Stimulated activated CD8-positive, alpha-beta memory T cell treated with anti-CD3 and anti-CD28 coated beads, Interleukin-12 subunit alpha, Interleukin-12 subunit beta, amount 100 ng/mL, for 24 hours (primary cell): ENCODE data around the gene NDST1.
"Not testable (repeated sequence)": the region's sequence is repeated elsewhere in the genome, so short reads cannot be mapped to it uniquely, and the experiment has no call there.

ENCODE experiments used
- DNase-seq: peaks from one replicate; pipeline ENCODE4 v3.0.0-alpha.2; 2020; ENCODE audit errors: extremely low read depth

Gene NDST1

DNA sequence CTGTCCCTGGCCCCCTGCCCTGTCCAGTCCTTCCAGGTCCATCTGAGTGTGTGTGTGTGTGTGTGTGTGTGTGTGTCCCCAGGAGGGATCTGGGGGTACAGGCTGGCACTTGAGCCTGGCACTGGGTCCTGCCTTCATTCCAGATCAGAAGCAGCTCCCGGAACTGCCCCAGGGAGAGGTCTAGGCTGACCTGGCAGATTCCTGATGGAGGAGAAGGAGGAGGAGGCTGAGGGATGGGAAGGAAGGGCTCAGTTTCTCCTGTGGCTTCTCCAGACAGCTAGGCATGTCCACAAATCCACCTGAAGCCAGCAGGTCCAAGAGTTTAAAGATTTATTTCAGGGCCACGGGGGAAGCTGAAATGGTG, 328 bp downstream of the NDST1 start:
- no peak for DNase-seq

DNA sequence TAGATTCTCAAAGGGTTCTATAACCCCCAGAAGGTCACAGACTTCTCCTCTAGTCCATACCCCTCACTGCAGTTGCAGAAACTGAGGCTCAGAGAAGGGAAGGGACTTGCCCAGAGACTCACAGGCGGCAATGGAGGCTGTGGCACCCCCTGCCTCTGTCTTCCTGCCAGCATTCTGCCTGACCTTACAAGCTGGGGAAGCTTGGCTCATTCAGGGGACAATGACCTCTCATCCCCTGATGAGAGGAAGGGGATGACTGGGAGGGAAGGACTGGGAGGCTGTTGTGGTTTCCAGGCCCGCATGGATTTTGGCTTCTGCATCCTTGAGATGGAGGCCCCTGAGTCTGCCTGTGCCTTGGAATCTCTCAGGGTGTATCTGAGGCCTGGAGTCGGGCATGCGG, 897 bp downstream of the NDST1 start:
- DNase-seq = no peak

DNA sequence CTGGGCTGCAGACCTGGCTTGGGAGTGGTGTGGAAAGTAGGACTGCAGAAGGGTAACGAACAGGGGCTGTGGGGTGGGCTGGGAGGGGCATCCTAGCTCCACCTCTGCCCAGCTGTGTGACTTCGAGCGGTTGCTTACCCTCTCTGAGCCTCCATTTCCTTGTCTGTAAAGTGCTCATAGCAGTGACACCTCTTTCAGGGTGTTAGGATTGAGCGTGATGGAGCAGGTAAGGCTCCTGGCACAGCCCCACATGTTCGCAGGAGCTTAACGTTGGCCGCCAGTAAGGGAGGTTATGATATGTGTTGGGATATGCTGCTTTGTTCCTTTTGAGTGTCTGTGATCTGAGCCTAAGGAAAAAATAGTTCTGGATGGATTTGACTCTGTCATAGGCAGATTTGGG, 2.1 kb downstream of the NDST1 start:
- no peak for DNase-seq

DNA sequence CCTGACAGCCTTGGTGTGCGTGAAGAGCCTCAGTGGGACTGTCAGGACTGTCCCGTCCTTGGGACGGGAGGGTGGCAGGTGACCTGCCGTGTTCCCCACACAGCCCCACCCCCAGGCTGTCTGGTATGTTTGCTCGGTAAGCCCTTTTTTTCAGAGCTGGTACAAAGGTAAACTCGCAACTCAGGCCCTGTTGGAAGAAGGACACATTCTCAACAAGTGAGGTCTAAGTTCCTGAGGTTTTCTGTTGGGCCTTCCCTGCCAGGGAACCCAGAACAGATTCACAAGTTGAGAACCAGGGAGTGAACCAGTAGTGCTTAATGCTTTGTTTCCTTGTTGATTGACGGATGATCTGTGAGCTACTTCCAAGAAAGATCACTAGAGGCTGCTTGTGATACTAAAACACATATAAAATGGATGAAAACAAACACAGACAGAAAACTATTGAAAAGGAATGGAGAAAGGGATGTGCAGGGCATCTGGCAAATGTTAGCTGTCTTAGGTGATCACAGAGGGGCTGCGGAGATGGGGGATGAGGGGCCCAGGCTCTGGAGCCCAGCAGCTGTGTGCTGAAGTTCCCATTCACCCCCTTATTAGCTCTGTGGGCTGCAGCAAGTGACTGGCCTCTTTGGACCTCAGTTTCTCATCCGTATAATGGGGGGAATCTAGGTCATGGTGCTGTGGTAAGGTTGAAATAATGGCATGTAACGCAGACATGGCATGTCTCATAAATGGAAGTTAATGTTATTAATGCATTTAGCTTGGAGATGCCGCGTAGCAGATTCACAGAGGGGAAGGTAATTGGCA, 2.7 kb downstream of the NDST1 start:
- no peak for DNase-seq

- no peak for DNase-seq
Measured at GRCh38 chr5:150511578-150512367, 3.8 kb downstream of the NDST1 start.

DNA sequence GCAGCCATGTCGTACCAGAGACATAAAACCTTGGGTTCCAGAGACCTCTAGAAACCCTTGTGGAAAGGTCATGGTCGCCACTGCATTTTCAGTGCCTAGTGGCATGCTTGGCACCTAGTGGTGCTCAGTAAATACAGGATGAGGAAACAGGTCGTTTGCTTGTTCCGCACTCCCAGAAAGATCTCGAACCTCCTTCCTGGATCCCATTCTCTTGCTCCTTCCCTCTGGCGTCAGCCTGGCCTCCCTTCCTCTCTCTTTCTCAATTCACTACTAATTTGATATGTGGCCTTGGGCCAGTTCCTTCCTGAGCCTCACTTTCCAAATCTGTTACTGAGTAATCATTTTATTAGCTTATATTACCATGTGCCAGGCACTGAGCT, 4.4 kb downstream of the NDST1 start:
- no peak for DNase-seq

GRCh38 chr5:150513375-150514309, 5.7 kb downstream of the NDST1 start:
- no peak for DNase-seq

DNA sequence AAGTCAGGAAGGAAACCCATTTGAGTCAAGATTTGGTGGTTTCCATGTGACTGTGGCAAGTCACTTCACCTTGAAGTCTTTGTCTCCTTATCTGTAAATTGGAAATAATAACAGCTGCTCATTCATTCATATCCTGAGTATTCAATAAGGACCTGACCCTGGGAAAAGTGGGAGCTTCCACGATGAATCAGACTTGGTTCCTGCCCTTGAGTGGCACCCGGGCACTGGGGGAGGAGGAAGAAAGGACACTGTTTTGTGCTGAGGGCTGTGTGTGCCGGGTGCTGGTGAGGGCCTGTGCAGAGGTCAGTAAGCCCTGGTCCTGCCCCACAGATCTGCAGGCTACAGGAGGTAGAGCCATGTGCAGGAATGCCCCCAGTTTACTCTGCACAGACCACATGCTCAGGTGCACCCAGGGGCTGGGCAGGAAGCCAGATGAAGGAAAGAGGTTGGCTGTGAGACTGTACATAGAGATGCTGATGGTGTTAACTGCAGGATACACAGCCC, 6.8 kb downstream of the NDST1 start:
- DNase-seq = no peak

GRCh38 chr5:150515446-150515845, 7.5 kb downstream of the NDST1 start:
- DNase-seq = no peak

- DNase-seq = no peak
Measured at GRCh38 chr5:150516011-150516410, 8.1 kb downstream of the NDST1 start.

DNA sequence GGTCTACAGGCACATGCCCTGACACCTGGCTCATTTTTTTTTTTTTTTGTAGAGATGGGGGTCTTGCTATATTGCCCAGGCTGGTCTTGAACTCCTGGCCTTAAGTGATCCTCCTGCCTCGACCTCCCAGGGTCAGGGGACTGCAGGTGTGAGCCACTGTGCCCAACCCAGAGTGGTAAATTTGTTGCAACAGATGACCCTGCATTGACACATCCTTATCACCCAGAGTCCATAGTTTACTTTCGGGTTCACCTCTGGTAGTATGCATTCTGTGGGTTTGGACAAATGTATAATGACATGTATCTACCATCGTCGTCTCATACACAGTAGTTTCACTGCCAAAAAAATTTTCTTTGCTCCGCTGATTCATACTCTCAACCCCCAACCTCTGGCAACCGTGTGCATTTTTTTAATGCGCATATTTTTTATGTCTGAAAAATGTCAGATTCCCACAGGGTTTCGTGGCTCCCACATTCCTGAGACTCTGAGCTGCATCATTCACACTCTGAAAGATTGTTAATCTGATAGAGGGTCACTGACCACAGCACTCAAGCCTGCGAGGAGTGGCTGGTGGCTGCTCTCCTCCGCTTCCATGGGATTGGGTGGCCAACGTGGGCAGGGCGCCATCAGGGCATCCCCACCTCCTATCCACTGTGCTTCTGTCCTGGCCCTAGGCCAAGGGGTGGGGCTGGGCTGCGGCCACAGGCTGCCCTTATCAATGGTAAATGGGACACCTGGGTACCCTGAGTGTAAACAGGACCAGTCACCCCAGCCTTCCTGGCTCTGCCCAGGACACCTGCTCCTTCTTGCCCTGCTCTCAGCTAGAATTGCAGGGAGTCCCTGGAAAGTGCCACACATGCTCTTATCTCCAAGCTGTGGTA, 9.6 kb downstream of the NDST1 start:
- no peak for DNase-seq

GRCh38 chr5:150518712-150519559, 11.0 kb downstream of the NDST1 start:
- not testable (repeated sequence) for DNase-seq

DNA sequence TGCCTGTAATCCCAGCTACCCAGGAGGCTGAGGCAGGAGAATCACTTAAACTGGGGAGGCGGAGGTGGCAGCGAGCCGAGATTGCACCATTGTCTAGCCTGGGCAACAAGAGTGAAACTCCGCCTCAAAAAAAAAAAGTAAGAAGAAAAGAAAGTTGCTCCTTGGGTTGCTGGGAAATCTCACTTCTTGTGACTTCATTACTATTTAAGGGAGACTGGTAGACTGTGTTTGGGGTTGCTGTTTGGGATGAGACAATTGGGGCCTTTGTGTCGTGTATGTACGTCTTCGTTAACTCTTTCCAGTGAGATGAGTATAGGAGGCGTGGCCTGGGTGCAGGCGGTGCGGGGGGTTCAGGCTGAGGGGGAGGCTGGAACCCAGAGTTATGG, 11.6 kb downstream of the NDST1 start:
- DNase-seq = no peak

GRCh38 chr5:150519978-150520377, 12.0 kb downstream of the NDST1 start:
- no peak for DNase-seq

GRCh38 chr5:150520747-150521521, 13.0 kb downstream of the NDST1 start:
- no peak for DNase-seq

DNA sequence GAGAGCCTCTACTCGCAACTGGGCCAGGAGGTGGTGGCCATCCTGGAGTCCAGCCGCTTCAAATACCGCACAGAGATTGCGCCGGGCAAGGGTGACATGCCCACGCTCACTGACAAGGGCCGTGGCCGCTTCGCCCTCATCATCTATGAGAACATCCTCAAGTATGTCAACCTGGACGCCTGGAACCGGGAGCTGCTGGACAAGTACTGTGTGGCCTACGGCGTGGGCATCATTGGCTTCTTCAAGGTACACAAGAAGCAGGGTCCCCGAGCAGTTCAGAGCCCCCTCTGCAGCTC, 13.5 kb downstream of the NDST1 start:
- no peak for DNase-seq

- DNase-seq = no peak
Measured at GRCh38 chr5:150521939-150522503, 14.1 kb downstream of the NDST1 start.

GRCh38 chr5:150522504-150523414, 14.8 kb downstream of the NDST1 start:
- no peak for DNase-seq
